GM19023 (cell line): ENCODE measurements around the gene GAB2.

Experiments
- ATAC-seq: cut with Tn5 transposase; IDR thresholded peaks from one replicate; pipeline ENCODE4 v1.9.1; 2021; ENCODE audit warnings: mild to moderate bottlenecking, moderate library complexity; ENCODE audit not compliant: unreplicated experiment

The GAB2 gene

DNA sequence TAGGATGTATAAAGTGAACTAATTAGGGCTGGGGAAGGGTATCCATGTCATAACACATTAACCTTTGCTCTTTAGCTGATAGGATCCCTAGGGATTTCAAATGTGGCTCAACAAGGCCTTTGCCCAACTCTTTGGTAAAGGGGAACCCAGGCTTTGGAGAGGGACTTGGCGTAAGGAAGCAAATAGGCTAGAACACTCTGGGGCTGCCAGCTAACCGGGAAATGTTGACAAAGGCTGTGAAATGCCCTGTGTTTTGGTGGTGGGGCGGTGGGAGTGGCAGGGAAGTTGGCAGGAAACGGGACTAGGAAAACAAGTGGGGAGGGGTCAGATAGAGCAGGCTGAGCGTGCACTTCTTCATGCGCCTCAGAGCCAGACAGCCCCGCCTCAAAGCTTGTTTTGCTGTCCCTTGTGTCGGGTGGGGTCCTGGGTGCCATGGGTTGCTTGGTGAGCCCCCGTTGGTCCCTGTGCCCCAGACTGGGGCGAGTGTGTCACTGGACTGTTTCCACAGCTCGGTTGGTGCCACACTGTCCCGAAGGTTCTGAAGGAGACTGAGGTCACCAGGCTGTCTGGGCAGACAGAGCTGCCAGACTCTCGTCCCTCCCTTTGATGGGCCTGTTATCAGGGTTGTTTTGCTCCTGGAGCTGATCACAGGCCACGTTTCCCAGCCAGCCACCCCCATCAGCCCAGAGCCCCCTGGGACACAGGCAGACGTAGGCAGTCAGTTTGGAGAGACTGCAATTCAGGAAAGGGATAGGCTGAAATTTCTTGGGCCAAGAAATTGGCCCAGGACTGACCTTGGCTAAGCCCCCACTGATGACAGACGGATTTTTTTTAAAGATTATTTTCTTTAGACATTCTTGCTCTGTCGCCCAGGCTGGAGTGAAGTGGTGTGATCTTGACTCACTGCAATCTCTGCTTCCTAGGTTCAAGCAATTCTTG lies 248.8 kb downstream of the GAB2 start:
- ATAC-seq: no peak

DNA sequence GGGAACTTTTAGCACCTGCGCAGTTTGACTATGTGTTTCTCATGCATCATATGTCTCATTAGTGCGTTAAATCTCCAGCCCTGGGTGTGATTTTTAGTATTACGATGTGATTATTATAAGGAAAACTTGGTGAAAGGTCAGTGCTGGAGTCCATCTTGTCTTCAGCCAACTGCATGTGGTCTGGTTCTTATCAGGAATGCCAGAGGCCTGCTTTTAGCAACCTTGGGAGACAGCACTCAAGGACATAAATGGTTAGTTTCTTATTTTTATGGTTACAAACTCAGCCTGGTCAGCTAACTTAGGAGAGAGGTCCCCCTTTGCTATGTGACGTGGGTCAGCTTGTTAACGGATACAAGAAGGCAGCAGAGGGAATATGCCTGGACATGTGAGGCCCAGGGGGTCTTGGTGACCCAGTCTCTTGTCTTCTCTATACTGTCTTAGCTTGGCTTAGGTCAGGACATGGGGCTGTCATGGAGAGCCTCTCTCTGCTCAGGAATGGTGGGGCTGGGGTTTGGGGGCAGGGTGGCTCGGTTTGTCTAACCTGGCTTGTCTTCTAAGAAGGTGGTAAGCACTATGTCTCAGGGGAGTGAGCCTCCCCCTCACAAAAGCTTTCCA lies 250.7 kb downstream of the GAB2 start:
- no peak for ATAC-seq
